HG03457 (cell line): ENCODE data around the gene PSMC4.
"Not testable (repeated sequence)": the region's sequence is repeated elsewhere in the genome, so short reads cannot be mapped to it uniquely, and the experiment has no call there.

Experiments used
- ATAC-seq: cut with Tn5 transposase; IDR thresholded peaks from one replicate; pipeline ENCODE4 v1.9.1; 2021; ENCODE audit warnings: moderate number of reproducible peaks; ENCODE audit not compliant: unreplicated experiment

The PSMC4 gene

GRCh38 chr19:39943586-39943985 lies 27.4 kb upstream of the PSMC4 start:
- ATAC-seq: no peak

GRCh38 chr19:39946532-39946931 lies 24.4 kb upstream of the PSMC4 start:
- no peak for ATAC-seq

GRCh38 chr19:39949026-39949747 lies 21.8 kb upstream of the PSMC4 start:
- ATAC-seq: no peak

GRCh38 chr19:39951065-39951650 lies 19.8 kb upstream of the PSMC4 start:
- no peak for ATAC-seq

- no peak for ATAC-seq
These were observed 19.3 kb upstream of the PSMC4 start for GRCh38 chr19:39951686-39952085.

GRCh38 chr19:39953915-39954314 lies 17.1 kb upstream of the PSMC4 start:
- ATAC-seq: no peak

- ATAC-seq: not testable (repeated sequence)
These were observed 13.1 kb upstream of the PSMC4 start for GRCh38 chr19:39957886-39958285.

- not testable (repeated sequence) for ATAC-seq
These were observed 12.0 kb upstream of the PSMC4 start for GRCh38 chr19:39958942-39959341.

- ATAC-seq: not testable (repeated sequence)
These were observed 11.6 kb upstream of the PSMC4 start for GRCh38 chr19:39959407-39959806.

GRCh38 chr19:39963898-39964297 lies 7.1 kb upstream of the PSMC4 start:
- no peak for ATAC-seq

GRCh38 chr19:39966617-39967016 lies 4.3 kb upstream of the PSMC4 start:
- ATAC-seq: no peak

GRCh38 chr19:39967561-39967960 lies 3.4 kb upstream of the PSMC4 start:
- ATAC-seq: no peak

GRCh38 chr19:39968789-39969188 lies 2.2 kb upstream of the PSMC4 start:
- ATAC-seq: no peak

GRCh38 chr19:39969266-39969665 lies 1.7 kb upstream of the PSMC4 start:
- ATAC-seq: no peak

- no peak for ATAC-seq
These were observed 1.1 kb upstream of the PSMC4 start for GRCh38 chr19:39969681-39970424.

GRCh38 chr19:39970425-39970674 lies 615 bp upstream of the PSMC4 start:
- ATAC-seq: no peak

- ATAC-seq: no peak
These were observed 543 bp downstream of the PSMC4 start for GRCh38 chr19:39971380-39972035.

- no peak for ATAC-seq
These were observed 3.6 kb downstream of the PSMC4 start for GRCh38 chr19:39974377-39975155.

- ATAC-seq: no peak
These were observed 11.9 kb downstream of the PSMC4 start for GRCh38 chr19:39982883-39983282.

- ATAC-seq: no peak
These were observed 12.8 kb downstream of the PSMC4 start for GRCh38 chr19:39983695-39984300.

- no peak for ATAC-seq
These were observed 15.7 kb downstream of the PSMC4 start for GRCh38 chr19:39986643-39987042.
